ENCODE measurements around the gene KCND3.

KCND3 gene

DNA sequence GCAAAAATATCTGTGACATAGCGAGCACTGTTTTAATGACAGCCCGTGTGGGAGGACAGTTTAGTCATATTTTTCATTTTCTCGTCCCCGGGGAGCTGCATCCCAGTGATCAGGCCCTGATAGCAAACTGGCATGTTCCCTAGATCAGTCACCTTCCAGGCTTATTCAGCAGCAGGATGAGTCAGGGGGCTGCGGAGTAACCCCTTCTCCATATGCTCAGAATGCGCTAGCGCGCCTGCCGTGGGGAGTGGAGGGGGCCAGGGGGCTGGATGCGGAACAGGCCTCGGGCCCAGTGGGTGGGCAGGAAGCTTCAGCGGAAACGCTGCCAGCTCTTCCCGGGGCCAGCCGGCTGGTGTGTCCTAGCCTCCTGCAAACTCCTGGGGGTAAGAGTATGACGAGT lies 94.0 kb downstream of the KCND3 start:
- Histone ChIP-seq H3K4me3 (ENCODE audit: low read length) (no peak overlapping the region), H3K9me2 (replicated peaks; ENCODE audit: control insufficient read depth, low read length) (no peaks in the 10 kb centered on the region), H3K27ac (ENCODE audit: low read depth, low read length) (no peak overlapping the region), H3K4me2 (ENCODE audit: low read length) (no peak overlapping the region), H4K20me1 (ENCODE audit: control insufficient read depth, insufficient read depth, low read depth, low read length) (no peaks in the 10 kb centered on the region), H3K79me2 (ENCODE audit: control insufficient read depth, low read length) (no peaks in the 10 kb centered on the region), H3K36me3 (ENCODE audit: control insufficient read depth, low read length) (no peaks in the 10 kb centered on the region), H3K4me1 (ENCODE audit: control insufficient read depth, low read length) (no peaks in the 10 kb centered on the region), H3K27me3 (ENCODE audit: control insufficient read depth, low read length) (peaks cover 10% of the 10 kb centered on the region), H3K9me3 (ENCODE audit: control insufficient read depth, insufficient read depth, low read length) (no peaks in the 10 kb centered on the region), H3F3A (ENCODE audit: control insufficient read depth, insufficient read depth) (no peaks in the 10 kb centered on the region)
- TF ChIP-seq EZH2phosphoT487 (IDR thresholded peaks at IDR 0.05; ENCODE audit: borderline replicate concordance, low read length) (no peak), CTCF (IDR thresholded peaks at IDR 0.05; ENCODE audit: low read depth, low read length, poor library complexity, severe bottlenecking) (no peak)

- H3K9me2 ChIP-seq (replicated peaks; ENCODE audit: control insufficient read depth, low read length): no peaks in the 10 kb centered on the region
These were observed 94.5 kb downstream of the KCND3 start for GRCh38 chr1:111895017-111895416.

GRCh38 chr1:111894497-111894896 lies 95.0 kb downstream of the KCND3 start:
- no peaks in the 10 kb centered on the region for H4K20me1 ChIP-seq (ENCODE audit: control insufficient read depth, insufficient read depth, low read depth, low read length)
- H3K4me2 ChIP-seq (ENCODE audit: low read length): no peak overlapping the region
- H3K27me3 ChIP-seq (ENCODE audit: control insufficient read depth, low read length): peaks cover 16% of the 10 kb centered on the region

More at GRCh38 chr1:111895017-111895416, 94.5 kb downstream of the KCND3 start:
- no peak for TF ChIP-seq CTCF (IDR thresholded peaks at IDR 0.05; ENCODE audit: low read depth, low read length, poor library complexity, severe bottlenecking)
- TF ChIP-seq EZH2phosphoT487 (IDR thresholded peaks at IDR 0.05; ENCODE audit: borderline replicate concordance, low read length): no peak
- H3F3A ChIP-seq (ENCODE audit: control insufficient read depth, insufficient read depth): no peaks in the 10 kb centered on the region
- H3K27ac ChIP-seq (ENCODE audit: low read depth, low read length): no peak overlapping the region
- no peak overlapping the region for H3K4me3 ChIP-seq (ENCODE audit: low read length)
- no peaks in the 10 kb centered on the region for H4K20me1 ChIP-seq (ENCODE audit: control insufficient read depth, insufficient read depth, low read depth, low read length)
- peaks cover 14% of the 10 kb centered on the region for H3K27me3 ChIP-seq (ENCODE audit: control insufficient read depth, low read length)
- H3K79me2 ChIP-seq (ENCODE audit: control insufficient read depth, low read length): no peaks in the 10 kb centered on the region
- no peaks in the 10 kb centered on the region for H3K36me3 ChIP-seq (ENCODE audit: control insufficient read depth, low read length)
- no peaks in the 10 kb centered on the region for H3K9me3 ChIP-seq (ENCODE audit: control insufficient read depth, insufficient read depth, low read length)
- H3K4me2 ChIP-seq (ENCODE audit: low read length): no peak overlapping the region
- H3K4me1 ChIP-seq (ENCODE audit: control insufficient read depth, low read length): no peaks in the 10 kb centered on the region

More at GRCh38 chr1:111894497-111894896, 95.0 kb downstream of the KCND3 start:
- TF ChIP-seq CTCF (IDR thresholded peaks at IDR 0.05; ENCODE audit: low read depth, low read length, poor library complexity, severe bottlenecking) (no peak), EZH2phosphoT487 (IDR thresholded peaks at IDR 0.05; ENCODE audit: borderline replicate concordance, low read length) (no peak)
- Histone ChIP-seq H3K4me3 (ENCODE audit: low read length) (no peak overlapping the region), H3F3A (ENCODE audit: control insufficient read depth, insufficient read depth) (no peaks in the 10 kb centered on the region), H3K36me3 (ENCODE audit: control insufficient read depth, low read length) (no peaks in the 10 kb centered on the region), H3K9me3 (ENCODE audit: control insufficient read depth, insufficient read depth, low read length) (no peaks in the 10 kb centered on the region), H3K9me2 (replicated peaks; ENCODE audit: control insufficient read depth, low read length) (no peaks in the 10 kb centered on the region), H3K4me1 (ENCODE audit: control insufficient read depth, low read length) (no peaks in the 10 kb centered on the region), H3K79me2 (ENCODE audit: control insufficient read depth, low read length) (no peaks in the 10 kb centered on the region), H3K27ac (ENCODE audit: low read depth, low read length) (no peak overlapping the region)
